GM19099 (cell line): Measurements from ENCODE around the gene CAPNS1.

Experiments
- POLR2A ChIP-seq: IDR thresholded peaks from 3 replicates; pipeline ENCODE4 v1.6.1; 2011; ENCODE audit warnings: low read depth; ENCODE audit not compliant: insufficient read length; ENCODE audit errors: extremely low read depth

Gene CAPNS1

DNA sequence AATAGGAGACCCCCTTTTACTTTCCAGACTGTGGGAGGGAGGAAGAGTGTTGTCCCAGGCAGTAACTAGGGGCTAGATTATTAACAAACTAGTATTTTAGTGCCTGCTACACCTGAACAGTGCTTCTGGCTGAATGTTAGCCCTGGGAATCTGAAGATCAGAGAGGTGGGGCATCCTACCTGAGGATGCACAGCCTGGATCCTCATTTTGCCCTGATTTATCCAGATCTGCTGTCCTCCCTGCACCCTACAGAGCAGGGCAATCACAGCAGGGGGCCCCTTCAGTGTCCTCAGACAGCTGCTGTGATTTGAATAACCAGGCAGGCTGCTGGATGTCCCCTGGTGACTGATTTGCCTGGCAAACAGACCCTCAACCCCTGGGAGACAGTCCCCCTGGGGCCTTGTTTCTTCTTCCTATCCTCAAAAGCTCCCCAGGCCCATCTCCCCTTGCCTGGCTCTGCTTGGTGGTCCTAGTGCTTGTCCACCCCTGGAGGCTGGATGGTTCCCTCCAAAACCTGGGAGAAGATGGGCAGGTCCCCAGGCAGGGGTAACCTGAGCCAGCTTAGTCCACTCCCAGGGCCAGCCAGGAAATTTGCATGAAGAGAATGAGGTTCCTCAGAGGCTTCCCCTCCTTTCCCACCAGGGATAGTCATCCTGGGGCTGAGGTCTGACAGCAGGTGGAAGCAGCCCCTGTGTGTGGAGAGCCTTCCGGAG is 29.2 kb upstream of the CAPNS1 start, which contains the start of gene OVOL3:
TSS of gene OVOL3 (plus strand) at position 657 of the 713 bp plus-strand sequence. CDS start 60 bp downstream, outside the sequence.
- TF ChIP-seq POLR2A: no peak

- no peak for TF ChIP-seq POLR2A
These were observed 28.7 kb upstream of the CAPNS1 start for GRCh38 chr19:36111200-36111539.

- TF ChIP-seq POLR2A: no peak
These were observed 27.2 kb upstream of the CAPNS1 start for GRCh38 chr19:36112678-36113077.

GRCh38 chr19:36113425-36113824 is 26.4 kb upstream of the CAPNS1 start:
- no peak for TF ChIP-seq POLR2A

GRCh38 chr19:36113894-36114720 is 25.8 kb upstream of the CAPNS1 start:
- no peak for TF ChIP-seq POLR2A

- peak; percentile 77 for TF ChIP-seq POLR2A
These were observed 25.0 kb upstream of the CAPNS1 start, which contains the start of gene POLR2I for GRCh38 chr19:36114721-36115452. TSS of gene POLR2I (minus strand) at chr19:36114875. CDS start at chr19:36114856, 19 bp downstream.

GRCh38 chr19:36115453-36116343 is 24.2 kb upstream of the CAPNS1 start, which contains the start of gene TBCB:
TSS of gene TBCB (plus strand) at chr19:36115468. CDS start at chr19:36115561, 93 bp downstream.
- peak; percentile 80 for TF ChIP-seq POLR2A

- TF ChIP-seq POLR2A: no peak
These were observed 23.6 kb upstream of the CAPNS1 start for GRCh38 chr19:36116344-36116637.

DNA sequence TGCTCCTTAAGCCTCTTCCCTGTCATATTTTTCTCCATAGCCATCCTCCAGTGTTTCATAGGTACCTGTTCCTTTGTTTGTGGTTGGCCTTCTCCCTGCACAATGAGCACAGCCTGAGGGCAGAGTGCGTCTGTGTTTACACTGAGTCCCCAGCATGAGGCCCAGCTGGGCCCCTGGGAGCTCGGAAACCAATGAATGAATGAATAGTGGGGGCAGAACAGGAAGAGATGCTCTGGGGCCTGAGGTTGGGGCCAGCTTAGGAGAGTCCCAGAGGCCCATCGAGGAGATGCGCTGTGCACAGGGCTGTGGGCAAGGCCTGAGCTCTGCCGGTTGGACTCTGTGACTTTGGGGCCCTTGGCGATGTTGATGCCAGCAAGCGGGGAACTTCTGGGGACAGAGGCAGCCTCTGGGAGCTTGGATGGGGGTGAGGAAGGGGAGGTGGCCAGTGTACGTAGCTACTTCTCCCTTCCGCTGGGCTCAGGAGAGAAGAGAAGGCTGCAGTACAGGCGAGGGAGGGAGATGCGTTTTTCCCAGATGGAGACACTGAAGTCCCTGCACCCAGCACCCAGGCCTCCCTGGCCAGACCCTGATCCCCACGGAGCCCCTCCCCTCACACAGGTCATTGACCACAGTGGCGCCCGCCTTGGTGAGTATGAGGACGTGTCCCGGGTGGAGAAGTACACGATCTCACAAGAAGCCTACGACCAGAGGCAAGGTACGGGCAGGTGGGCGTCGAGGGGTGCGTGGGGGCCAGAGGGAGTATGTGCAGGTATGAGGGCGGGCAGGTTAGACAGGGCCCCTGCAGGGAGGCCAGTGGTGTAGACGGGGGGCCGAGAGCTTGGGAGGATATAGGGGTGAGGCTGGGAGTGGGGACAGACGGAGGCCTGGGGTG is 19.5 kb upstream of the CAPNS1 start:
- TF ChIP-seq POLR2A: no peak

GRCh38 chr19:36120984-36121358 is 18.9 kb upstream of the CAPNS1 start:
- TF ChIP-seq POLR2A: no peak

- TF ChIP-seq POLR2A: no peak
These were observed 18.3 kb upstream of the CAPNS1 start for GRCh38 chr19:36121486-36122124.

- no peak for TF ChIP-seq POLR2A
These were observed 14.3 kb upstream of the CAPNS1 start for GRCh38 chr19:36125557-36125956.

DNA sequence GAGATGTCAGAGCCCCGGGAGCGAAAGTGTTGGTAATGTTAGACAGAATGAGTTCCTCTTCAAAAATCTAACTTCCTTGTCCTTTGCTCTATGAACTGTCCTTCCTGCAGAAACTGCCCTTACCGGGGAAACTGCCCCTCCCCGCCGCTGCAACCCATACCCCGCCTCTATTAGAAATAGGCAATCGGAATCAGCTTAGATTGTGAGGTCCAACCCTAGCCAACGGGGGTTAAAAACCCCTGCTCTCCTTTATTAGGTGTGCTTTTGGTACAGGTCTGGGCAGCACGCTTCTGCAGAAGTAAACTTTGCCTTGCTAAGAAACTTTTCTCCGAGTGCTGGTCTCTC is 11.5 kb upstream of the CAPNS1 start:
- TF ChIP-seq POLR2A: no peak

DNA sequence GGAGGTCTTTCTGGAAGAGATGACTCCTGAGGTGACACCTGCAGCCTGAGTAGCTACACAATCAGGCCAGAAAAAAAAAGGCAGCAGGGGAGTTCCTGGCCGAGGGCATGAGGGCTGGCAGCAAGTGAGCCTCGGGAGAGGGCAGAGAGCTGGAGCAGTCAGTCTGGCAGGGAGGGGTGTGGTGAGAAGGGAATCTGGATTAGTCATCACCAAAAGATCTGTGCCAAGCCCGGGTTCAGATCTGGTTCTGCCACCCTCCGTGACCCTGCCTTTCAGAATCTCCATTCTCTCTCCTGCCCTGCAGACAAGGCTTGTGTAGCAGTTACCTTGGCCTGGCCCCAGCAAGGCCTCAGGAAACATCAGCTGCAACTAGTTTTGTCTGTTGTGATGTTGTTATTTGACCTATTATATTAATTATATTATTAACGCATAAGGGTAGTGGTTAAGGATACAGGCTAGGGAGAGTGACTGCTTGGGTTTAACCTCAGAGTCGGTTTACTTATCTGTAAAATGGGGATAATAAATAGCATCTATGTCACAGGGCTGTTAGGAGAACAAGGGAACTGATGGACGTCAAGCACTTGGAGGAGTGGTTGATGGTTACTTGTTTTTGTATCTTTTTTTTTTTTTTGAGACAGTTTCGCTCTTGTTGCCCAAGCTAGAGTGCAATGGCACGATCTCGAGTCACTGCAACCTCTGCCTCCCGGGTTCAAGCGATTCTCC is 2.7 kb upstream of the CAPNS1 start:
- no peak for TF ChIP-seq POLR2A
